GM19438 (cell line): ENCODE measurements around the gene FOXF2.

Source experiments
- ATAC-seq: cut with Tn5 transposase; IDR thresholded peaks from one replicate; pipeline ENCODE4 v1.9.1; 2021; ENCODE audit warnings: low read depth; ENCODE audit not compliant: unreplicated experiment

Gene FOXF2

DNA sequence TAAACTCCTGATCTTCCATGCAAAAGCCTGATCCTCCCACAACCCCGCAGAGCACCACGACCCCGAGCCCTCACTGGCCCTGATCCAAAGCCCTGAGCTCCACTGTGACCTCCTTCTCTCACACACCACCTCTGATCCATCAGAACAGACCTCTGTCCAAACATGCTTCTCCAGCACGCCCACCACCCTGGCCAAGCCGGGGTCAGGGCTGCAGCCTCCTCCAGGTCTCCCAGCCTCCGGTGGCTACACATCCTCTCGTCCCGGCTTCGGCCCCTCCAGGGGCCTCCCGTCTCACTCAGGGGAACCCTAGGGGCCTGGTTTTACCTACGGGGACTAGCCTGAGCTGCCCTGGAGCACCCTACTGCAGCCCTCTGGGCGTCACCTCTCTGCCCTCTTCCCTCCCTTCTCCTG lies 49.1 kb downstream of the FOXF2 start:
- ATAC-seq: no peak

DNA sequence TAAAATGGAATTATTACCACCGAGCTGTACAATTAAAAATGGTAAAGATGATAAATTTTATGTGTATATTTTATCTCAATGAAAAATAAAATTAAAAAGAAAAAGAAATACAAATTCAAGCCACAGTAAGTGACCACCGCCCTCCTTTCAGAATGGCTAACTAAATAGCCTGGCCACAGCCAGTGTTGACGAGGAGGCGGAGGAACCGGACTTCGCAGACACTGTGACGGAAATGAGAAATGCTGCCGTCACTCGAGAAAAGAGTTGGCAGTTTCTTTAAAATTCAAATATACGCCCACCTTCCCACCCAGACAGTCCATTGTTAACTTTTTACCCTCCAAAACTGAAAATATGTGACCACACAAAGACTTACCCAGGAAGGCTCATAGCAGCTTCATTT lies 50.0 kb downstream of the FOXF2 start:
- no peak for ATAC-seq

GRCh38 chr6:1442929-1443328 lies 53.6 kb downstream of the FOXF2 start:
- ATAC-seq: no peak
